Measurements from ENCODE around the gene SCYGR8.

The SCYGR8 gene
- 0 reads per million in 3 donors for total RNA-seq

DNA sequence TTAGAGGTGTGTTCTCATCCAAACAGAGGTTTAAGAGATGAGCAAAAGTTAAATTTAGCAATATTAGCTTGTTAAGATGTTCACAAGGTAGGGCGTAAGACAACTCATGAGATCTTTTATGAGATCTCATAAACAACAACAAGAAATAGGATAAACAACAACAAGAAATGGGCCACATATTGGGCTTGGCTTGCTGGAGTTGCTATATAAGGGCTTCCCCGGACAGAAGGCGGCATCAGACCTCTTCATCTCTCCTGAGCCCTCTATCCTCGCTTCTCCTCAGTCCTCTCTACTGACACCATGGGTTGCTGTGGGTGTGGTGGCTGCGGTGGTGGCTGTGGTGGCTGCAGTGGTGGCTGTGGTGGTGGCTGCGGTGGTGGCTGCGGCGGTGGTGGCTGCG lies at the start of gene SCYGR8:
Gene SCYGR8, plus strand, starts transcription at position 301 of the 400 bp plus-strand sequence. Its CDS starts 0 bp downstream, at position 301.
- no peak within 1 kb of the TSS for H3K27ac ChIP-seq (ENCODE audit: insufficient read depth, low read length, poor library complexity, severe bottlenecking)
- no peaks in the 10 kb centered on the region for H3K4me1 ChIP-seq (ENCODE audit: control insufficient read depth, insufficient read depth, low read length, poor library complexity, severe bottlenecking)
- H3K9me3 ChIP-seq (ENCODE audit: control insufficient read depth, low read length) = no peaks in the 10 kb centered on the region
- DNase-seq = no peak
- no peaks in the 10 kb centered on the region for H3K27me3 ChIP-seq (replicated peaks; ENCODE audit: control insufficient read depth, insufficient read depth, low read length, poor library complexity, severe bottlenecking)
- no peak within 1 kb of the TSS for H3K4me3 ChIP-seq (ENCODE audit: insufficient read depth, low read depth, low read length, poor library complexity, severe bottlenecking)
- no peaks in the 10 kb centered on the region for H3K36me3 ChIP-seq (ENCODE audit: control insufficient read depth, insufficient read depth, low read length)

DNA sequence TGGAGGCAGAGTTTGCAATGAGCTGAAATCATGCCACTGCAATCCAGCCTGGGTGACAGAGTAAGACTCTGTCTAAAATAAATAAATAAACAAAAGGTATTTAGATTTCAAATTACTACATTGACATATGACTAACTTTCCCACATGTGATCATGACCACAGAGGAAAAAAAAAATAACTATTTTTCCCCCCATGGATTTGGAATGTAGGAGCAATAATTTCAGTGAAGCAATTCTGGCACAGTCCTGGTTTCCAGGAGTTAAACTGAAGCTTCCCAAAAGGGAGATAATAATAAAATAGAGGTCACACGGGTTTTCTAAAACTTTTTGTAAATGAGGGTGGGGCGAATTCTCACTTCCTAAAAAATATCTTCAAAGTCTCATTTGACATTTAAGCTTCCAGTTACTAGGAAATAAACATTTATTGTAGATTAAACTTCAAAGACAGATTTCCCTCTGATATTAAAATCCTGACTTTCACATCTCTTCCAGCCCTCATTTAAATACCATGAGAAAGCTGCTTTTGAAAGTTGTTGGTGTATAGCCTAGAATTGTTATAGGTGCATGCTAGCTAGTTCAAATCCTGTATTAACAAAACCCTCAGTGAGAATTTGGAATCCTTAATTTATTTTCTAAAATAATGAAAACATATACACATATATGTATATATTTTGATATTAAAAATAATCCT lies 48.6 kb upstream of the SCYGR8 start:
- no peak overlapping the region for H3K27ac ChIP-seq (ENCODE audit: insufficient read depth, low read length, poor library complexity, severe bottlenecking)
- H3K4me3 ChIP-seq (ENCODE audit: insufficient read depth, low read depth, low read length, poor library complexity, severe bottlenecking) = no peak overlapping the region
- H3K27me3 ChIP-seq (replicated peaks; ENCODE audit: control insufficient read depth, insufficient read depth, low read length, poor library complexity, severe bottlenecking) = no peaks in the 10 kb centered on the region
- H3K9me3 ChIP-seq (ENCODE audit: control insufficient read depth, low read length) = no peaks in the 10 kb centered on the region
- DNase-seq = no peak
- H3K4me1 ChIP-seq (ENCODE audit: control insufficient read depth, insufficient read depth, low read length, poor library complexity, severe bottlenecking) = no peaks in the 10 kb centered on the region
- H3K36me3 ChIP-seq (ENCODE audit: control insufficient read depth, insufficient read depth, low read length) = no peaks in the 10 kb centered on the region

DNA sequence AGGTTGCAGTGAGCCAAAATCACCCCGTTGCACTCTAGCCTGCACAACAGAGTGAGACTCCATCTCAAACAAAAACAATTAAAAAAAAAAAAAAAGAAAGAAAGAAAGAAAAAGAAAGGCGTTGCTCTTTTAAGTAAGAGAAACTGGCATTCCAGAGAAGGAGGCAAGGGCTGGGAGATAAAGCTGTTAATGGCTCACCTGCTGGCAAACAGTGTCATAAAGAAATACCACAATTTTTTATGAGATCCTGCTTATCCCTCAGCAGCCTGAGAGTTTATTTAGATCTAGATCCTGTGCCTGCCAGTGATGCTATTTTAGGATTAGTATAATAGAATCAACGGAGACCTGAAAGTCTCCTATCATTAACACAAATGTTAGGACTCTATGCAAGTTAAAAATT lies 44.1 kb upstream of the SCYGR8 start:
- H3K4me3 ChIP-seq (ENCODE audit: insufficient read depth, low read depth, low read length, poor library complexity, severe bottlenecking) = no peak overlapping the region
- H3K27me3 ChIP-seq (replicated peaks; ENCODE audit: control insufficient read depth, insufficient read depth, low read length, poor library complexity, severe bottlenecking) = no peaks in the 10 kb centered on the region
- no peaks in the 10 kb centered on the region for H3K4me1 ChIP-seq (ENCODE audit: control insufficient read depth, insufficient read depth, low read length, poor library complexity, severe bottlenecking)
- H3K27ac ChIP-seq (ENCODE audit: insufficient read depth, low read length, poor library complexity, severe bottlenecking) = no peak overlapping the region
- DNase-seq = no peak
- H3K36me3 ChIP-seq (ENCODE audit: control insufficient read depth, insufficient read depth, low read length) = no peaks in the 10 kb centered on the region
- no peaks in the 10 kb centered on the region for H3K9me3 ChIP-seq (ENCODE audit: control insufficient read depth, low read length)

DNA sequence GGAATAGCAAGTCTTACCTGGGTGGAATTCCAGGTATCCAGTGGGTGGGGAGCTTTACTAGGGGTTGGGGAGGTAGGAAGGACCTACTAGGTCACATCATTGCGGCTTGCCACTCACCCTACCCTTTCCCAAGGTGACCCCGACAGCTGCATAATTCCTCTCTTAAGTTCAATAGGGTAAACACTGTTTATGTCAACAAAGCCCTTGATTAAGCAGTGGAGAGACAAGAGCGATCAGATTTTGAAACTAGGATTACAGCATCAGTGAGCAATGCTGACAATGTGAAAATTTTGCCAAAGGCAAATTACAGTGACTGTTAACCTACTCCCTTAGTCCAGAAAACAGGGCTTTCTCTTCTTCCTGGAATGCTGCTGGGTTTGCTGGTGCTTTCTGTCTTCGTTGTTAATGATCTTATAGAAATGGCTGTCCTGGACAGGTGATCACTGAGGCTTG lies 42.4 kb upstream of the SCYGR8 start:
- Histone ChIP-seq H3K27ac (ENCODE audit: insufficient read depth, low read length, poor library complexity, severe bottlenecking) (no peak overlapping the region), H3K9me3 (ENCODE audit: control insufficient read depth, low read length) (no peaks in the 10 kb centered on the region), H3K4me1 (ENCODE audit: control insufficient read depth, insufficient read depth, low read length, poor library complexity, severe bottlenecking) (no peaks in the 10 kb centered on the region), H3K27me3 (replicated peaks; ENCODE audit: control insufficient read depth, insufficient read depth, low read length, poor library complexity, severe bottlenecking) (no peaks in the 10 kb centered on the region), H3K36me3 (ENCODE audit: control insufficient read depth, insufficient read depth, low read length) (no peaks in the 10 kb centered on the region), H3K4me3 (ENCODE audit: insufficient read depth, low read depth, low read length, poor library complexity, severe bottlenecking) (no peak overlapping the region)
- DNase-seq = no peak

- Histone ChIP-seq H3K9me3 (ENCODE audit: control insufficient read depth, low read length) (no peaks in the 10 kb centered on the region), H3K27me3 (replicated peaks; ENCODE audit: control insufficient read depth, insufficient read depth, low read length, poor library complexity, severe bottlenecking) (no peaks in the 10 kb centered on the region), H3K27ac (ENCODE audit: insufficient read depth, low read length, poor library complexity, severe bottlenecking) (no peak overlapping the region), H3K4me3 (ENCODE audit: insufficient read depth, low read depth, low read length, poor library complexity, severe bottlenecking) (no peak overlapping the region), H3K4me1 (ENCODE audit: control insufficient read depth, insufficient read depth, low read length, poor library complexity, severe bottlenecking) (no peaks in the 10 kb centered on the region), H3K36me3 (ENCODE audit: control insufficient read depth, insufficient read depth, low read length) (no peaks in the 10 kb centered on the region)
- DNase-seq = no peak
Observed at GRCh38 chr2:227703961-227704360, 41.7 kb upstream of the SCYGR8 start.

GRCh38 chr2:227706859-227707258 lies 38.8 kb upstream of the SCYGR8 start:
- H3K4me1 ChIP-seq (ENCODE audit: control insufficient read depth, insufficient read depth, low read length, poor library complexity, severe bottlenecking) = no peaks in the 10 kb centered on the region
- no peaks in the 10 kb centered on the region for H3K36me3 ChIP-seq (ENCODE audit: control insufficient read depth, insufficient read depth, low read length)
- H3K27ac ChIP-seq (ENCODE audit: insufficient read depth, low read length, poor library complexity, severe bottlenecking) = no peak overlapping the region
- H3K9me3 ChIP-seq (ENCODE audit: control insufficient read depth, low read length) = no peaks in the 10 kb centered on the region
- H3K27me3 ChIP-seq (replicated peaks; ENCODE audit: control insufficient read depth, insufficient read depth, low read length, poor library complexity, severe bottlenecking) = no peaks in the 10 kb centered on the region
- no peak overlapping the region for H3K4me3 ChIP-seq (ENCODE audit: insufficient read depth, low read depth, low read length, poor library complexity, severe bottlenecking)
- no peak for DNase-seq

DNA sequence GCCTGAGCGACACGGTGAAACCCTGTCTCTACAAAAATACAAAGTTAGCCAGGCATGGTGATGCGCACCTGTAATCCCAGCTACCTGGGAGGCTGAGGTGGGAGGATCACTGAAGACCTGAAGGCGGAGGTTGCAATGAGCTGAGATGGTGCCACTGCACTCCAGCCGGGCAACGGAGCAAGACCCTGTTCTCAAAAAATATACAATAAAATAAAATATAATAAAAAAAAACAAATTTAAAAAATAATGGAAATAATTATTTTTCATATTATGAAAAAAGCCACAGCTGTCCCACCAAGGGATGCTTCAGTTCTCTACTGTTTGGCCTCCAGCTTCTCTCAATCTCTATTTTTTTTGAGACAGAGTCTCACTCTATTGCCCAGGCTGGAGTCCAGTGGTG lies 38.3 kb upstream of the SCYGR8 start:
- Histone ChIP-seq H3K9me3 (ENCODE audit: control insufficient read depth, low read length) (no peaks in the 10 kb centered on the region), H3K27me3 (replicated peaks; ENCODE audit: control insufficient read depth, insufficient read depth, low read length, poor library complexity, severe bottlenecking) (no peaks in the 10 kb centered on the region), H3K27ac (ENCODE audit: insufficient read depth, low read length, poor library complexity, severe bottlenecking) (no peak overlapping the region), H3K4me3 (ENCODE audit: insufficient read depth, low read depth, low read length, poor library complexity, severe bottlenecking) (no peak overlapping the region), H3K4me1 (ENCODE audit: control insufficient read depth, insufficient read depth, low read length, poor library complexity, severe bottlenecking) (no peaks in the 10 kb centered on the region), H3K36me3 (ENCODE audit: control insufficient read depth, insufficient read depth, low read length) (no peaks in the 10 kb centered on the region)
- no peak for DNase-seq

GRCh38 chr2:227710986-227711385 lies 34.7 kb upstream of the SCYGR8 start:
- H3K27me3 ChIP-seq (replicated peaks; ENCODE audit: control insufficient read depth, insufficient read depth, low read length, poor library complexity, severe bottlenecking) = no peaks in the 10 kb centered on the region
- no peaks in the 10 kb centered on the region for H3K36me3 ChIP-seq (ENCODE audit: control insufficient read depth, insufficient read depth, low read length)
- no peaks in the 10 kb centered on the region for H3K4me1 ChIP-seq (ENCODE audit: control insufficient read depth, insufficient read depth, low read length, poor library complexity, severe bottlenecking)
- H3K27ac ChIP-seq (ENCODE audit: insufficient read depth, low read length, poor library complexity, severe bottlenecking) = no peak overlapping the region
- no peak for DNase-seq
- H3K9me3 ChIP-seq (ENCODE audit: control insufficient read depth, low read length) = no peaks in the 10 kb centered on the region
- no peak overlapping the region for H3K4me3 ChIP-seq (ENCODE audit: insufficient read depth, low read depth, low read length, poor library complexity, severe bottlenecking)

- no peak for DNase-seq
- no peak overlapping the region for H3K27ac ChIP-seq (ENCODE audit: insufficient read depth, low read length, poor library complexity, severe bottlenecking)
- no peak overlapping the region for H3K4me3 ChIP-seq (ENCODE audit: insufficient read depth, low read depth, low read length, poor library complexity, severe bottlenecking)
- H3K9me3 ChIP-seq (ENCODE audit: control insufficient read depth, low read length) = no peaks in the 10 kb centered on the region
- H3K27me3 ChIP-seq (replicated peaks; ENCODE audit: control insufficient read depth, insufficient read depth, low read length, poor library complexity, severe bottlenecking) = no peaks in the 10 kb centered on the region
- no peaks in the 10 kb centered on the region for H3K36me3 ChIP-seq (ENCODE audit: control insufficient read depth, insufficient read depth, low read length)
- peaks cover 4% of the 10 kb centered on the region for H3K4me1 ChIP-seq (ENCODE audit: control insufficient read depth, insufficient read depth, low read length, poor library complexity, severe bottlenecking)
Observed at GRCh38 chr2:227713291-227713690, 32.4 kb upstream of the SCYGR8 start.

- no peak for DNase-seq
- peaks cover 4% of the 10 kb centered on the region for H3K4me1 ChIP-seq (ENCODE audit: control insufficient read depth, insufficient read depth, low read length, poor library complexity, severe bottlenecking)
- H3K27me3 ChIP-seq (replicated peaks; ENCODE audit: control insufficient read depth, insufficient read depth, low read length, poor library complexity, severe bottlenecking) = no peaks in the 10 kb centered on the region
- H3K4me3 ChIP-seq (ENCODE audit: insufficient read depth, low read depth, low read length, poor library complexity, severe bottlenecking) = no peak overlapping the region
- H3K9me3 ChIP-seq (ENCODE audit: control insufficient read depth, low read length) = no peaks in the 10 kb centered on the region
- no peaks in the 10 kb centered on the region for H3K36me3 ChIP-seq (ENCODE audit: control insufficient read depth, insufficient read depth, low read length)
- no peak overlapping the region for H3K27ac ChIP-seq (ENCODE audit: insufficient read depth, low read length, poor library complexity, severe bottlenecking)
Observed at GRCh38 chr2:227716501-227716900, 29.2 kb upstream of the SCYGR8 start.
